ENCODE data around the gene ERC2. TPM values are rescaled to one million over a fixed set of nuclear protein-coding genes. Genes with fewer than 3 reads are reported as not detected.

The ERC2 gene
- total RNA-seq, 1 donor from 2014 or later: 7.4 TPM

- no peak overlapping the region for H3K27ac ChIP-seq (ENCODE audit: low read depth, low read length)
- TF ChIP-seq EZH2 (IDR thresholded peaks at IDR 0.05; ENCODE audit: insufficient read depth, low read length) (no peak), CTCF (IDR thresholded peaks at IDR 0.05; ENCODE audit: insufficient read depth, low read depth, low read length) (no peak)
- Mint-ChIP-seq H3K4me1 (ENCODE audit: low read depth, unreplicated experiment) (no peaks in the 10 kb centered on the region), H3K4me3 (ENCODE audit: unreplicated experiment) (no peak overlapping the region), H3K9me3 (ENCODE audit: unreplicated experiment) (no peaks in the 10 kb centered on the region), H3K27me3 (ENCODE audit: low read depth, unreplicated experiment) (peaks cover 4% of the 10 kb centered on the region), H3K36me3 (ENCODE audit: low read depth, unreplicated experiment) (no peaks in the 10 kb centered on the region), H3K27ac (ENCODE audit: unreplicated experiment) (no peak overlapping the region)
- H3K27me3 ChIP-seq (ENCODE audit: insufficient read depth, low read length): peaks cover 8% of the 10 kb centered on the region
- H2AFZ ChIP-seq (ENCODE audit: low read depth, low read length): no peak overlapping the region
- H3K4me2 ChIP-seq (ENCODE audit: low read length): no peak overlapping the region
- H3K9me3 ChIP-seq (ENCODE audit: insufficient read depth, low read depth, low read length): no peaks in the 10 kb centered on the region
- no peak overlapping the region for H3K4me3 ChIP-seq (ENCODE audit: insufficient read depth, low read depth, low read length)
- no peak for FAIRE-seq
- no peaks in the 10 kb centered on the region for H4K20me1 ChIP-seq (ENCODE audit: insufficient read depth, low read length)
- no peaks in the 10 kb centered on the region for H3K79me2 ChIP-seq (ENCODE audit: insufficient read depth, low read length)
- DNase-seq (ENCODE audit: low read depth): peak; percentile 7
- no peaks in the 10 kb centered on the region for H3K4me1 ChIP-seq (ENCODE audit: insufficient read depth, low read length)
- no peaks in the 10 kb centered on the region for H3K36me3 ChIP-seq (ENCODE audit: insufficient read depth, low read length)
- no peak overlapping the region for H3K9ac ChIP-seq (ENCODE audit: low read length)
Measured at GRCh38 chr3:56051052-56051451, 417.2 kb downstream of the ERC2 start.

- Mint-ChIP-seq H3K27me3 (ENCODE audit: low read depth, unreplicated experiment) (peaks cover 4% of the 10 kb centered on the region), H3K4me1 (ENCODE audit: low read depth, unreplicated experiment) (no peaks in the 10 kb centered on the region)
Measured at GRCh38 chr3:56048946-56049345, 419.3 kb downstream of the ERC2 start.

More at GRCh38 chr3:56048946-56049345, 419.3 kb downstream of the ERC2 start:
- H3K4me3 Mint-ChIP-seq (ENCODE audit: unreplicated experiment): no peak overlapping the region
- Histone ChIP-seq H3K9ac (ENCODE audit: low read length) (no peak overlapping the region), H3K9me3 (ENCODE audit: insufficient read depth, low read depth, low read length) (no peaks in the 10 kb centered on the region), H3K27me3 (ENCODE audit: insufficient read depth, low read length) (peaks cover 12% of the 10 kb centered on the region), H4K20me1 (ENCODE audit: insufficient read depth, low read length) (no peaks in the 10 kb centered on the region), H2AFZ (ENCODE audit: low read depth, low read length) (no peak overlapping the region), H3K4me1 (ENCODE audit: insufficient read depth, low read length) (no peaks in the 10 kb centered on the region), H3K4me2 (ENCODE audit: low read length) (no peak overlapping the region), H3K4me3 (ENCODE audit: insufficient read depth, low read depth, low read length) (no peak overlapping the region), H3K79me2 (ENCODE audit: insufficient read depth, low read length) (no peaks in the 10 kb centered on the region), H3K36me3 (ENCODE audit: insufficient read depth, low read length) (no peaks in the 10 kb centered on the region), H3K27ac (ENCODE audit: low read depth, low read length) (no peak overlapping the region)
- DNase-seq (ENCODE audit: low read depth): no peak
- no peak overlapping the region for H3K27ac Mint-ChIP-seq (ENCODE audit: unreplicated experiment)
- FAIRE-seq: no peak
- H3K36me3 Mint-ChIP-seq (ENCODE audit: low read depth, unreplicated experiment): no peaks in the 10 kb centered on the region
- TF ChIP-seq EZH2 (IDR thresholded peaks at IDR 0.05; ENCODE audit: insufficient read depth, low read length): no peak
- no peak for TF ChIP-seq CTCF (IDR thresholded peaks at IDR 0.05; ENCODE audit: insufficient read depth, low read depth, low read length)
- H3K9me3 Mint-ChIP-seq (ENCODE audit: unreplicated experiment): no peaks in the 10 kb centered on the region

Measured in astrocyte (in vitro differentiated cells and primary cell).